RWPE2 (cell line): ENCODE measurements around the gene NUBPL.

Experiments used
- ATAC-seq: fragments of 200-7000 bp; cut with Tn5 transposase; 3 replicates; pipeline ENCODE4 v1.9.1; 2021; ENCODE audit warnings: low read depth
- DNase-seq: peaks from one replicate; pipeline ENCODE4 v3.0.0-alpha.2; 2020; ENCODE audit warnings: low spot score
- H3K27ac ChIP-seq: fragments of 450-650 bp; 2 replicates; pipeline ENCODE4 v1.5.1; 2017; ENCODE audit warnings: mild to moderate bottlenecking; ENCODE audit not compliant: poor library complexity, severe bottlenecking
- H3K27me3 ChIP-seq: fragments of 250-450 bp; sonication (Bioruptor Pico); 2 replicates; pipeline ENCODE4 v1.5.1; 2021; ENCODE audit warnings: mild to moderate bottlenecking, moderate library complexity; ENCODE audit not compliant: insufficient read depth, poor library complexity, severe bottlenecking
- H3K36me3 ChIP-seq: fragments of 250-450 bp; sonication (Bioruptor Pico); 2 replicates; pipeline ENCODE4 v1.5.1; 2020; ENCODE audit warnings: low read depth, mild to moderate bottlenecking, moderate library complexity
- H3K4me1 ChIP-seq: fragments of 250-450 bp; sonication (Bioruptor Pico); 2 replicates; pipeline ENCODE4 v1.5.1; 2021; ENCODE audit warnings: mild to moderate bottlenecking, moderate library complexity; ENCODE audit not compliant: insufficient read depth, poor library complexity, severe bottlenecking
- H3K4me3 ChIP-seq: fragments of 250-450 bp; sonication (Bioruptor Pico); 2 replicates; pipeline ENCODE4 v1.5.1; 2021; ENCODE audit warnings: mild to moderate bottlenecking, moderate library complexity; ENCODE audit not compliant: severe bottlenecking
- H3K9me3 ChIP-seq: fragments of 250-450 bp; sonication (Bioruptor Pico); 2 replicates; pipeline ENCODE4 v1.5.1; 2021; ENCODE audit warnings: mild to moderate bottlenecking, moderate library complexity; ENCODE audit not compliant: severe bottlenecking
- TF ChIP-seq, protein P1 (sequence below): fragments of 450-650 bp; IDR thresholded peaks from one replicate; pipeline ENCODE4 v1.5.1; 2017; ENCODE audit warnings: mild to moderate bottlenecking, moderate library complexity; ENCODE audit not compliant: poor library complexity, severe bottlenecking

NUBPL gene

GRCh38 chr14:31716208-31716607 is 155.0 kb downstream of the NUBPL start:
- DNase-seq (no peak), ATAC-seq (no peak)
- TF ChIP-seq, protein P1, sequence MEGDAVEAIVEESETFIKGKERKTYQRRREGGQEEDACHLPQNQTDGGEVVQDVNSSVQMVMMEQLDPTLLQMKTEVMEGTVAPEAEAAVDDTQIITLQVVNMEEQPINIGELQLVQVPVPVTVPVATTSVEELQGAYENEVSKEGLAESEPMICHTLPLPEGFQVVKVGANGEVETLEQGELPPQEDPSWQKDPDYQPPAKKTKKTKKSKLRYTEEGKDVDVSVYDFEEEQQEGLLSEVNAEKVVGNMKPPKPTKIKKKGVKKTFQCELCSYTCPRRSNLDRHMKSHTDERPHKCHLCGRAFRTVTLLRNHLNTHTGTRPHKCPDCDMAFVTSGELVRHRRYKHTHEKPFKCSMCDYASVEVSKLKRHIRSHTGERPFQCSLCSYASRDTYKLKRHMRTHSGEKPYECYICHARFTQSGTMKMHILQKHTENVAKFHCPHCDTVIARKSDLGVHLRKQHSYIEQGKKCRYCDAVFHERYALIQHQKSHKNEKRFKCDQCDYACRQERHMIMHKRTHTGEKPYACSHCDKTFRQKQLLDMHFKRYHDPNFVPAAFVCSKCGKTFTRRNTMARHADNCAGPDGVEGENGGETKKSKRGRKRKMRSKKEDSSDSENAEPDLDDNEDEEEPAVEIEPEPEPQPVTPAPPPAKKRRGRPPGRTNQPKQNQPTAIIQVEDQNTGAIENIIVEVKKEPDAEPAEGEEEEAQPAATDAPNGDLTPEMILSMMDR = no peak
- no peak overlapping the region for H3K4me3 ChIP-seq
- no peak overlapping the region for H3K27ac ChIP-seq
- no peaks in the 10 kb centered on the region for H3K9me3 ChIP-seq
- no peaks in the 10 kb centered on the region for H3K36me3 ChIP-seq
- no peaks in the 10 kb centered on the region for H3K27me3 ChIP-seq
- H3K4me1 ChIP-seq = no peaks in the 10 kb centered on the region

DNA sequence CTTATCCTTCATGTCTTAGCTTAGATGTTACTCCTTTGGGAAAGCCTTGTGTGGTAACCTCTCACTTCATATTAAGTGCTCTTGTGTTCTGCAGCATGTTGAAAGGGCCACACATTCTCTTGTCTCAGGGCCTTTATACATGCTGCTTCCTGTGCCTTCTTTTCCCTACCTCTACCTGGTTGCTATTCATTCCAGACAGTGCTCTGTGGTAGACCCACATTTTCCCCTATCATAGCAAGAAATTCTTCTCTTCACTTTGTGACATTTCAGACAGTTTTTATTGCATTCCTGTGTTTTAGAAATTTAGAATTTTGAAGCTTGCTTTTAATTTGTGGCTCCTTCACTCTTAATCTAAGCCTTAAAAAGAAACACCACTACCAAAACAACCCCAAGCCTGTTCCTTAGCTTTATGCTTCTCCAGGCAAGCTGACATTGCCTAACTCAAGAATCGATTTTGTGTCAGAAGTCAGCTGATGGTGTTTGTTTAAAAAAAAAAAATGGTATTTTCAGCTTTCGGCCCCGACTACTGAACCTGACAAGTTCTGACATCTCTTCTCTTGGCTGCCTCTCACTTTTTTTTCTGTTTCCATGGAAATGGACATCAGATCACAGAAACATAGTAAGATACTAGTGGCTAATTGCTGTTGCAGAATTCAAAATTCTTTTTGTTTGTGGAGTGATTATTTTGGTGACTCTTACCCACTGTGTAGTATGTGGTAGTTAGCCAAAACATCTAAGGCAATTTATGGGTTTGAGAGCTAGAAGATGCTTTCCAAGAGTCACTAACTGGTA is 156.3 kb downstream of the NUBPL start:
- H3K36me3 ChIP-seq = no peaks in the 10 kb centered on the region
- TF ChIP-seq, protein P1 = no peak
- no peaks in the 10 kb centered on the region for H3K9me3 ChIP-seq
- no peaks in the 10 kb centered on the region for H3K27me3 ChIP-seq
- no peaks in the 10 kb centered on the region for H3K4me1 ChIP-seq
- DNase-seq (no peak), ATAC-seq (peak; percentile 36; the same call in 2 of the 3 replicates)
- no peak overlapping the region for H3K27ac ChIP-seq
- H3K4me3 ChIP-seq = no peak overlapping the region

GRCh38 chr14:31718585-31718984 is 157.4 kb downstream of the NUBPL start:
- H3K4me3 ChIP-seq = no peak overlapping the region
- DNase-seq (no peak), ATAC-seq (no peak)
- no peak overlapping the region for H3K27ac ChIP-seq
- no peaks in the 10 kb centered on the region for H3K27me3 ChIP-seq
- TF ChIP-seq, protein P1 = no peak
- H3K4me1 ChIP-seq = no peaks in the 10 kb centered on the region
- H3K36me3 ChIP-seq = no peaks in the 10 kb centered on the region
- no peaks in the 10 kb centered on the region for H3K9me3 ChIP-seq

- Histone ChIP-seq H3K27me3 (no peaks in the 10 kb centered on the region), H3K36me3 (no peaks in the 10 kb centered on the region), H3K9me3 (no peaks in the 10 kb centered on the region), H3K4me1 (no peaks in the 10 kb centered on the region), H3K27ac (no peak overlapping the region), H3K4me3 (no peak overlapping the region)
- no peak for ATAC-seq
- no peak for DNase-seq
- TF ChIP-seq, protein P1 = no peak
These were observed 157.8 kb downstream of the NUBPL start for GRCh38 chr14:31718985-31719384.

DNA sequence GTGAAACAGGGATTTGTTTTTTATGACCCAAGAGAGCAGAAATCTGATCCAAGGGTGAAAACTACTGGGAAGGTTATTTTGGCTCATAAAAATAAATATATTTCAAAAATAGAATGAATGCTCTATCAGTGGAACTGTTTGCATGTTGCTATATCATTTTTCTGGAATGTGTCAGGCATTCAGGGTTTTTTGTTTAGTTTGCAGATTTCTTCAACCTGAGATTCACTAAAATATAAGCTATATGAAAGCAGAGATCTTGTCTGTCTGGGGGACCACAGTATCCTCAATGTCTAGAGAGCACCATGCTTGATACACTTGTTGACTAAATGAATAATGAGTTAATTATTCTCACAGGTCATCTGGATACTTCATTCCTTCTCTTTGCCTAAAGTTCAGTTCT is 165.1 kb downstream of the NUBPL start:
- no peaks in the 10 kb centered on the region for H3K4me1 ChIP-seq
- DNase-seq = no peak
- no peaks in the 10 kb centered on the region for H3K27me3 ChIP-seq
- H3K4me3 ChIP-seq = no peak overlapping the region
- no peaks in the 10 kb centered on the region for H3K9me3 ChIP-seq
- no peaks in the 10 kb centered on the region for H3K36me3 ChIP-seq
- no peak for ATAC-seq
- TF ChIP-seq, protein P1 = no peak
- H3K27ac ChIP-seq = no peak overlapping the region
